Stimulated activated CD4-positive, alpha-beta T cell treated with anti-CD3 and anti-CD28 coated beads, Interleukin-4, amount 100 ng/mL, for 24 hours (primary cell): ENCODE results near the gene HTR2A.

Source experiments
- DNase-seq: peaks from one replicate; pipeline ENCODE4 v3.0.0-alpha.2; 2020

Gene HTR2A

GRCh38 chr13:46803586-46803985 is 93.3 kb downstream of the HTR2A start:
- DNase-seq: no peak

GRCh38 chr13:46801858-46802257 is 95.0 kb downstream of the HTR2A start:
- no peak for DNase-seq

- no peak for DNase-seq
Measured at GRCh38 chr13:46799139-46799538, 97.7 kb downstream of the HTR2A start.

GRCh38 chr13:46797501-46798237 is 99.2 kb downstream of the HTR2A start:
- DNase-seq: no peak

GRCh38 chr13:46796515-46797474 is 100.1 kb downstream of the HTR2A start, which contains the start of gene ESD:
Gene ESD (minus strand): TSS chr13:46797161. CDS start chr13:46791413, 5,748 bp downstream.
- peak; percentile 94 for DNase-seq

- DNase-seq: no peak
Measured at GRCh38 chr13:46796129-46796514, 100.7 kb downstream of the HTR2A start.

GRCh38 chr13:46795321-46795720 is 101.5 kb downstream of the HTR2A start:
- DNase-seq: no peak

GRCh38 chr13:46783504-46783903 is 113.3 kb downstream of the HTR2A start:
- no peak for DNase-seq

- DNase-seq: no peak
Measured at GRCh38 chr13:46782691-46783090, 114.2 kb downstream of the HTR2A start.

- no peak for DNase-seq
Measured at GRCh38 chr13:46782066-46782465, 114.8 kb downstream of the HTR2A start.
